ENCODE results near the gene NOP58.

- TF ChIP-seq EZH2phosphoT487 (IDR thresholded peaks at IDR 0.05; ENCODE audit: insufficient read depth, low read depth), result no peak
- no peak for TF ChIP-seq EZH2 (IDR thresholded peaks at IDR 0.05; ENCODE audit: insufficient read depth, poor library complexity, severe bottlenecking)
These were observed 71.6 kb downstream of the NOP58 start for GRCh38 chr2:202337151-202337550.
